Measurements from ENCODE around the gene MED12L. TPM values are rescaled to one million over a fixed set of nuclear protein-coding genes. Genes with fewer than 3 reads are reported as not detected.

The MED12L gene
- total RNA-seq, 4 donors from 2014 or later: 0.19 to 0.83 (median 0.41) TPM

DNA sequence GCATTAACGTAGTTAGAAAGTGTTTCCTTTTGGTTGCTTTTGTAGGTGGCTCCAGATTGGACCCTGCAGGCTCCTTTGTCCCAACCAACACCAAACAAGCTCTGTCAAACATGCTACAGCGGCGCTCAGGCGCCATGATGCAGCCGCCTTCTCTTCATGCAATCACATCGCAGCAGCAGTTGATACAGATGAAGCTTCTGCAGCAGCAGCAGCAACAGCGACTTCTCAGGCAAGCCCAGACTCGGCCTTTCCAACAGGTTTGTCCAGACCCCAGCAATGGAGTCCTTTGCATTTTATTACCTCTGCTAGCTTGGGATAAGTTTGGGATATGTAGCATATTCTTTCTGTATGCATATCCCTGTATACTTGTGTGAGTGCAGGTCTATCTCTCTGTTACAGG, 309.1 kb downstream of the MED12L start:
- intact Hi-C loops (cut with DNase I): no loop called here
- Histone ChIP-seq H3K36me3 (no peaks in the 10 kb centered on the region), H3K4me3 (no peak overlapping the region), H3K27ac (replicated peaks in 1 of 4) (no peak overlapping the region), H3K27me3 (no peaks in the 10 kb centered on the region), H3K4me1 (no peaks in the 10 kb centered on the region), H3K9me3 (no peaks in the 10 kb centered on the region)
- DNase-seq (ENCODE audit: extremely low spot score): no peak
- TF ChIP-seq POLR2AphosphoS5 (IDR thresholded peaks at IDR 0.05) (no peak), EP300 (IDR thresholded peaks at IDR 0.05) (no peak), POLR2A (IDR thresholded peaks at IDR 0.05; ENCODE audit: low read depth) (no peak)
- TF ChIP-seq, protein P1, sequence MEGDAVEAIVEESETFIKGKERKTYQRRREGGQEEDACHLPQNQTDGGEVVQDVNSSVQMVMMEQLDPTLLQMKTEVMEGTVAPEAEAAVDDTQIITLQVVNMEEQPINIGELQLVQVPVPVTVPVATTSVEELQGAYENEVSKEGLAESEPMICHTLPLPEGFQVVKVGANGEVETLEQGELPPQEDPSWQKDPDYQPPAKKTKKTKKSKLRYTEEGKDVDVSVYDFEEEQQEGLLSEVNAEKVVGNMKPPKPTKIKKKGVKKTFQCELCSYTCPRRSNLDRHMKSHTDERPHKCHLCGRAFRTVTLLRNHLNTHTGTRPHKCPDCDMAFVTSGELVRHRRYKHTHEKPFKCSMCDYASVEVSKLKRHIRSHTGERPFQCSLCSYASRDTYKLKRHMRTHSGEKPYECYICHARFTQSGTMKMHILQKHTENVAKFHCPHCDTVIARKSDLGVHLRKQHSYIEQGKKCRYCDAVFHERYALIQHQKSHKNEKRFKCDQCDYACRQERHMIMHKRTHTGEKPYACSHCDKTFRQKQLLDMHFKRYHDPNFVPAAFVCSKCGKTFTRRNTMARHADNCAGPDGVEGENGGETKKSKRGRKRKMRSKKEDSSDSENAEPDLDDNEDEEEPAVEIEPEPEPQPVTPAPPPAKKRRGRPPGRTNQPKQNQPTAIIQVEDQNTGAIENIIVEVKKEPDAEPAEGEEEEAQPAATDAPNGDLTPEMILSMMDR (IDR thresholded peaks at IDR 0.05): no peak
- WGBS: 90% methylated on average over 8 of the region's 8 CpGs

DNA sequence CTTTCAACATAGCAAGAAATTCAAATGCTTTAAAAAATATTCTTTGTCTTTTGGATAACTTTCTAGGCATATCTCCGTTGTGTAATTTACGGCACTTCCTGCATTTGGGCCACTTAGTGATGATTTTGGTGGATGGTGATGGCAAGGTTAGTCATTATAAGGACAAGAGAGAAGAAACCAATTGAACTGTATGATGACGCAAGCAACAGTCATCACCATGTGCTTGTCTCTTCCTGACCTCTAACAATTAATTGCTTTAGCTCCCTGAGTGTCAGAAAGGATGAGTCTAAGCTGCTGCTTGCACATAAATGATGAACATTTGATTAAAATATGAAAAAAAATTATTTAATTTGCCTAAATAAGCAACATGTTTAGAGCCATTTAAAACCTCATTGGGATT, 310.3 kb downstream of the MED12L start:
- H3K27me3 ChIP-seq: no peaks in the 10 kb centered on the region
- DNase-seq (ENCODE audit: extremely low spot score): no peak
- H3K27ac ChIP-seq (replicated peaks in 1 of 4): no peak overlapping the region
- WGBS: 91% methylated on average over 3 of the region's 3 CpGs
- H3K9me3 ChIP-seq: no peaks in the 10 kb centered on the region
- TF ChIP-seq POLR2AphosphoS5 (IDR thresholded peaks at IDR 0.05) (no peak), POLR2A (IDR thresholded peaks at IDR 0.05; ENCODE audit: low read depth) (no peak), EP300 (IDR thresholded peaks at IDR 0.05) (no peak)
- TF ChIP-seq, protein P1 (IDR thresholded peaks at IDR 0.05): no peak
- intact Hi-C loops (cut with DNase I): no loop called here
- no peaks in the 10 kb centered on the region for H3K4me1 ChIP-seq
- H3K36me3 ChIP-seq: no peaks in the 10 kb centered on the region
- no peak overlapping the region for H3K4me3 ChIP-seq

- Histone ChIP-seq H3K9me3 (no peaks in the 10 kb centered on the region), H3K36me3 (no peaks in the 10 kb centered on the region), H3K27ac (replicated peaks in 1 of 4) (no peak overlapping the region), H3K4me3 (no peak overlapping the region), H3K4me1 (no peaks in the 10 kb centered on the region), H3K27me3 (no peaks in the 10 kb centered on the region)
- intact Hi-C loops (cut with DNase I): no loop called here
- TF ChIP-seq EP300 (IDR thresholded peaks at IDR 0.05): no peak
- TF ChIP-seq POLR2A (IDR thresholded peaks at IDR 0.05; ENCODE audit: low read depth): no peak
- TF ChIP-seq POLR2AphosphoS5 (IDR thresholded peaks at IDR 0.05): no peak
- TF ChIP-seq, protein P1 (IDR thresholded peaks at IDR 0.05): no peak
- DNase-seq (ENCODE audit: extremely low spot score): no peak
- 87% methylated on average over 5 of the region's 5 CpGs for WGBS
Measured at GRCh38 chr3:151398895-151399294, 313.4 kb downstream of the MED12L start.

- TF ChIP-seq EP300 (IDR thresholded peaks at IDR 0.05) (no peak), POLR2AphosphoS5 (IDR thresholded peaks at IDR 0.05) (no peak), POLR2A (IDR thresholded peaks at IDR 0.05; ENCODE audit: low read depth) (no peak)
- TF ChIP-seq, protein P1 (IDR thresholded peaks at IDR 0.05): no peak
- Histone ChIP-seq H3K36me3 (no peaks in the 10 kb centered on the region), H3K9me3 (no peaks in the 10 kb centered on the region), H3K4me3 (no peak overlapping the region), H3K27me3 (no peaks in the 10 kb centered on the region), H3K27ac (replicated peaks in 1 of 4) (no peak overlapping the region), H3K4me1 (no peaks in the 10 kb centered on the region)
- no peak for DNase-seq (ENCODE audit: extremely low spot score)
- WGBS: 92% methylated on average over 4 of the region's 4 CpGs
- intact Hi-C loops (cut with DNase I): no loop called here
Measured at GRCh38 chr3:151400341-151400740, 314.9 kb downstream of the MED12L start.

DNA sequence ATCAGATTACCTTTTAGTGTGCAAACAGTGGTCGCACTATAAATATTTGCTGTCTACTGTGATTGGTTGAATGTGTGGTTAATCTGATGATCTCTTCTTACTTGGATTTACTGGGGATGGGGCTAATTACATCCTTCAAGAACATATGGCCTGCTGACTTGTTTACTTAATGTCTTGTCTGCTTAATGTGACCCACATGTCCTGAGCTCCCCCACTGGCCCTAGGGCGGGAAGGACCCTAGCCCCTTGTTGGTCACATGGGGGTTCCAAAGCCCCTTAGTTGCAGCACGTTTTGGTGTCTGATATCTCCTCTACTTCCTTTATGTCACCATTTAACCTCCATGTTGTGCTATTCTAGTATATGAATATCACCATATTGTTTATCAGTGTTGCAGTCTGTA, 316.9 kb downstream of the MED12L start:
- intact Hi-C loops (cut with DNase I): no loop called here
- H3K36me3 ChIP-seq: no peaks in the 10 kb centered on the region
- TF ChIP-seq POLR2A (IDR thresholded peaks at IDR 0.05; ENCODE audit: low read depth) (no peak), EP300 (IDR thresholded peaks at IDR 0.05) (no peak)
- TF ChIP-seq, protein P1 (IDR thresholded peaks at IDR 0.05): no peak
- H3K4me3 ChIP-seq: no peak overlapping the region
- no peak for DNase-seq (ENCODE audit: extremely low spot score)
- H3K27ac ChIP-seq (replicated peaks in 1 of 4): no peak overlapping the region
- 78% methylated on average over 3 of the region's 3 CpGs for WGBS
- H3K4me1 ChIP-seq: no peaks in the 10 kb centered on the region
- no peaks in the 10 kb centered on the region for H3K27me3 ChIP-seq
- no peaks in the 10 kb centered on the region for H3K9me3 ChIP-seq
